ENCODE data around the gene NEK5.
A peak's percentile ranks its signal among the peaks of the same experiment; 100 is the strongest.

NEK5 gene

DNA sequence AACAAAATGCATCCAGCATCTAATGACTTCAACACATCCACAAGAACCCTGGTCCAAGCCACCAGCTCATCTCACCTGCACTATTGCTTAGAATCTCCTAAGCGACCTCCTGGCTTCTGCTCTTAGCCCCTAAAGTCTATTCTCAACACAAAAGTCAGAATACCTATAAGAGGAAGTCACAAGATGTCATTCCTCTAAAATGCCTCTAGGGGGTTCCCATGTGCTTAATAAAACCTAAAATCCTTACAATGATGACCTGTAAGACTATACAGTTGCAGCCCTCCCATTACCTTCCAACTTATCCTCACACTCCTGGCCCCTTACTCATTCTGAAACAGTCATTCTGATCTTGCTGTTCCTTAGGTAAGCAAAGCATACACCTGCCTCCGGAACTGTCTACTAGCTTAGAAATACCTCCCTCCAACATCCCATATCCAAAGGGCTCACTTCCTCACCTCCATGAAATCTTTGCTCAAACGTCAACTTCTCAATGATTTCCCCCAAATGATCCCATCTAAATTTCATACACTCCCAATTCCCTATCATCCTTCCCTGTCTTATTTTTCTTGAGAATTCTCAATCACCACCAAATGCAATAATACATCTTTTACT is 127.6 kb downstream of the NEK5 start:
- DNase-seq, result peak; percentile 50
- in situ Hi-C loops (cut with HindIII; ENCODE audit: low pct_ligation_motif_present, low pct_unique_long_range_greater_than_20kb, low sequenced_read_pairs), result no loop called here

DNA sequence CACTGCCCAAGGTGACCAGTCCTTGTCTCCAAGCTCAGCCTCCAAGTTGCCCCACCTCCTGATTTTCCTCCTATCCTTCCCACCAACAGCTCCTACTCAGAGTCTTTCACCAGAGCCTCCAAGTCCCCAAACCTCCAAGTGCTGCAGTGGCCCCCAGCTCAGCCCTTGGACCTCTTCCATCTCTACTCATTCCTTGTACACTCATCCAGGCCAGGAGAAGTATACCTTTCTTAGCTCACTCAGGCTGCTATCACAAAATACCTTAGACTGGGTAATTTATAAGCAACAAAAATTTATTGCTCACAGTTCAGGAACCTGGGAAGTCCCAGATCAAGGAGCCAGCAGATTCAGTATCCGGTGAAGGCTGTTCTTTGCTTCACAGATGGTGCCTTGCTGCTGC is 129.0 kb downstream of the NEK5 start:
- in situ Hi-C loops (cut with HindIII; ENCODE audit: low pct_ligation_motif_present, low pct_unique_long_range_greater_than_20kb, low sequenced_read_pairs), result no loop called here
- no peak for DNase-seq

DNA sequence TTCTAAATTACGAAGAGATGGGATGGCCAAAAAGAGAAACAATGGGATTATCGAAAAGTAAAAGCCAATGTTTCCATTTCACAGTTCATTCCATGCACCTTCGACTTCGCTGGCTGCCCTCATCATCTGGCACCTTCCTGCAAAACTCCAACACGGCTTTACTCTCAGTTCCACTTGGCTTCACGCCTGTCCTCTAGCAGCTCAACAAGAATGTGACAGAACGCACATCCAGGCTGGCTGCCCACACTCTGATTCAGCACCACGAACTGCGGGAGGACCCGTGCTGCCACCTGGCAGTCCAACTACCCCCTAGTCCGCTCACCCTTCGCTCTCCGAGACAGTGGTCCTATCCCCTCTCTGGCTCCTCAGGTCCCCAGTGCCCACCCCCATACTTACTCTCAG is 129.4 kb downstream of the NEK5 start:
- in situ Hi-C loops (cut with HindIII; ENCODE audit: low pct_ligation_motif_present, low pct_unique_long_range_greater_than_20kb, low sequenced_read_pairs), result no loop called here
- DNase-seq, result peak; percentile 15

GRCh38 chr13:51998723-51999509 is 130.0 kb downstream of the NEK5 start:
- in situ Hi-C loops (cut with HindIII; ENCODE audit: low pct_ligation_motif_present, low pct_unique_long_range_greater_than_20kb, low sequenced_read_pairs), result no loop called here
- DNase-seq, result no peak

DNA sequence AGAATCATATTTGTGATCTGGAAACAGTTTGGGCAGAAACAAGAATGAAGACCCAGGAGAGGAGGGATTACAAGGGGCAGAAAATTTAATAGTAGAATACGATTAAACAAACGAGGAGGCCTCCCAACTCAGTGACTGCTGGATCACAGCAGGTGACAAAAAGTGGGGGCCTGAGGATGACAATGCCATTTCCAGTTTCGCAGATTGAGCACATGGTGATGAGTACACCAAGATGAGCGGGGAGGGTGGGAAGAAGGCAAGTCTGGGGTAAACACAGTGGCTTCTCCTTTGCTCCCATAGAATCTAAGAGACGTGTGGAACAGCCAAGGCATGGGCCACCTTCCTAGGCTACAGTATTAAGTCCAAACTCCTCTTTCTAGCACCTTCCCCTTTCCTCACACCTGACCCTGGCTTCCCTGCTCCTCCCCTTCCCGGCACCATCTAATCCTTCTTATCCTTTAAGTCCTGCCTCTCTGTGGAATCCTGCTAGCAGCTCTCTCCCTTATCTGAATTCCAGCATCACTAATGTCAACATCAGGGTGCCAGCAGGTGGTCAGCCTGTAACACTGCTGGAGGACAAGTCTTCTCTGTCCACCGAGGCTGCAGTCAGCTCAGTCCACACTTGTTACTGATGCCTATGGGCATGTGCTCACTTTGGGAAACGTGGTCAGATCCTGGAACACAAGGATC is 131.1 kb downstream of the NEK5 start:
- no peak for DNase-seq
- in situ Hi-C loops (cut with HindIII; ENCODE audit: low pct_ligation_motif_present, low pct_unique_long_range_greater_than_20kb, low sequenced_read_pairs), result no loop called here

DNA sequence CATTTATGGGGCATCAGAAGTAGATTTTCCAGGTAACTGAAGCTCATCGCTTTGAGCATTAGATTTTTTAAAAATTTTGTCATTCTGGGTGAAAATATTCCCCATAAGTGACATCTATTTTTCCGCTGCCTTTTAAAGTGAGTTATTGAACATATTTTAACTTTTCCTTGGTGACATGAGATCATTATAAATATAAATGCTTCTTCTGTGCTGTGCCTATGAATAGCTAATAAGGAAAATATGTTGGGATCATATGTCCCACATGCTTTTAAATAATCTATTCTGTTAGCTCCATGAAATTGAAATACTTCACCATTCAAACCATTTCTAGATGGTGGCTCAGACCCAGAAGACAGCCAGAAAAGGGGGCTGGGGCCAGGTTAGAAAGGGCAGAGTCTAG is 131.7 kb downstream of the NEK5 start:
- DNase-seq, result no peak
- in situ Hi-C loops (cut with HindIII; ENCODE audit: low pct_ligation_motif_present, low pct_unique_long_range_greater_than_20kb, low sequenced_read_pairs), result no loop called here

DNA sequence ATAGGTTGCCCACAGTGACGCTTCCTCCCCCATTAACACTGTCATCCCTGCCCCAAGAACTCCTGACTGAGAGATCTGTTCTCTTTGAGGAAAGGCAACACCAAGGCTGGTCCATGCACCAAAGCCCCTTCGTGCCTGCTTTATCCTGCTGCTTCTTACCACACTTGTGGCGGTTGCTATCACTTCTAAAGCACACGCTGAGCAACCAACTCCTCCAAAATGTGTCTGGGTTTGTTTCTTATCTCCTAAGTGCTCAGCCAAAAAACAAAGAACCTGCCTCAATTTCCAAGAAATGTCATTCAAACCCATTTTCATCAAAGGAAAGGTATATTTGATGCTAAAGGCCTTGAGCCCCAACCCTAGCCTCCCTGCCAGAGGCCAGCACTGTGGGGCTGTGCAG is 132.2 kb downstream of the NEK5 start:
- DNase-seq, result no peak
- in situ Hi-C loops (cut with HindIII; ENCODE audit: low pct_ligation_motif_present, low pct_unique_long_range_greater_than_20kb, low sequenced_read_pairs), result no loop called here

DNA sequence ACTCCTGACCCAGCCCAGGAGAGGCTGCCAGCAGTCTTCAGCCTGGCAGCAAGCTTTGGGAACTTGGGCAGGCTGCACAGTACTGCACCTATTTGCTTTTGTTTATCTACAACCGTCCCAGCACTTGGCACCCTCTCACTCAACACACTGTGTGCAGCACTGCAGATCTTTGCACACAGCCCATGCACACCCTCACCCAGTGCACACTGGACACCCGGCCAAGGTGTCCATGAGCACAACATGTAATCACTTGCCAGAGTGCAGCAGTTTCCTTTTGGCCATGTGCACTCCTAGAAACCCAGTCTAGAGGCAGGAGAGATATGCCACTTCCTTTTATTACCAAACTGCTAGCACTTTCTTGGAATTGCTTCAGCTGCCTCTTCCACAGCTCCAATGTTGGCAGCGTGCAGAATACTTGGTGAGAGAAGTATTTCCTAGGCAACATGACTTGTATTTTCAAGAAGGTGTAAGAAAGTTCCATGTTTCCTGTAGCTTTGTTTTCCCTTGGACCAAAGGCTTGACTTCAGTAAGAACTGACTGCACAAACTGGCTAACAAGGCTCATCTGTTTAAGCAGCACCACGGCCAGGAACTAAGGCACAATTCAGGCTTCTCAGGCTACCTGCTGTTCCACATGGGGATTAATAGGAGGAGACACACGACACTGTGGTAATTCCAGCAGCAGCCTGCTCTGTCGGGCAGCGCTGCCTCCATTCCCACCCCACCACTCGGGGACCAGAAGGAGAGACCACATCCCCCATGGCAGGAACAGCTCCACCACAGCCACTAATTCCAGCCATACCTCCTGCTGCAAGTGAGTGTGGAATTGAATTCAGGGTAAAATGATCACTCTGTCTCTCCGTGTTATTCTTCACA is 133.0 kb downstream of the NEK5 start:
- in situ Hi-C loops (cut with HindIII; ENCODE audit: low pct_ligation_motif_present, low pct_unique_long_range_greater_than_20kb, low sequenced_read_pairs), result no loop called here
- DNase-seq, result no peak

DNA sequence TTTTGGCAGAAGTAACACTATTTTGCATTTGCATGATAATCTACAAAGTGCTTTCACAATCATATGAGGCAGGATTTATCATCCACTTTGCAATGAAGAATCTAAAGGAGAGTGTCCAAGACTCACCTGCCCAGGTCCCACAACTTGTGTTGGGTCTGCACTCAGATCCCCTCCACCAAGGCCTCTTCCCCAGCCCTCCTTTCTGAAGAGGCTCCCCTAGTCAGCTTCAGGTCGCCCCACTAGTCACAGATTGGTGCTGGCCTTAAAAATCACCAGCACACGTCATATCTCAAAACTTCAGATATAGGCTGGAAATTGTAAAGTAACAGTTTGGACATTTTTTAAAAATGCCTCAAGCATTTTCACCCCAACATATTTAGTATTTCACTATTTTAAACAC is 135.2 kb downstream of the NEK5 start:
- in situ Hi-C loops (cut with HindIII; ENCODE audit: low pct_ligation_motif_present, low pct_unique_long_range_greater_than_20kb, low sequenced_read_pairs), result no loop called here
- no peak for DNase-seq

DNA sequence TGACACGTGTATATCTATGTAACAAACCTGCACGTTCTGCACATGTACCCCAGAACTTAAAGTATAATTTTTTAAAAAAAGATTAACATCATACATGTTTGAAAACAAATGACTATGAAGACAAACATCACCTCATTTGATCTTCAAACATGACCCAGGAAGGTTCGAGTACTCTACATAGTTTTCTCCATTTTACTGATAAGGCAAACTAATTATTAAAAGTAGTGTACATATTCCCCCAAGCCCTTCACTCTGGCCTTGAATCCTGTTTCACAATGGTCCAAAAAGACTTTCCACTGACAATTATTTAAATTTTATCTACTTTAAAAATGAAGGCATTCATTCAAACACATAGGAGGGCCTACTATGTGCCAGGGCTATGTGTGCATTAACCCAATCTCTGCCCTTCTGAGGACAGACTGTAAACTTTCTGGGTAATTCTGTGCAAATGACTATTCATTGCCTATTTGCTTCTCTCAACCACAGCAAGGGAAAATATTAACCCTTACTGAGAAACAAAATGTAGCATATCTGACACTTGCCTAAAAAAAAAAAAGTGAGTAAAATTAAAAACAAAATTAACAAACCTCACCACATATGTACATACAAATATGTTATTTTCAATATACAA is 139.8 kb downstream of the NEK5 start:
- DNase-seq, result no peak
- in situ Hi-C loops (cut with HindIII; ENCODE audit: low pct_ligation_motif_present, low pct_unique_long_range_greater_than_20kb, low sequenced_read_pairs), result no loop called here
